ENCODE data around the gene SGMS1.

GRCh38 chr10:50540826-50541122 is 83.0 kb downstream of the SGMS1 start:
- TF ChIP-seq POLR2A (IDR thresholded peaks at IDR 0.05; ENCODE audit: low read depth, low read length), result no peak
- TF ChIP-seq TAF1 (IDR thresholded peaks at IDR 0.05; ENCODE audit: borderline replicate concordance, low read depth, low read length), result no peak
- no peak for TF ChIP-seq POLR2AphosphoS5 (IDR thresholded peaks at IDR 0.05; ENCODE audit: low read depth, low read length)
